ENCODE measurements around the gene MAX.

Gene MAX

GRCh38 chr14:65074449-65075150, 27.7 kb downstream of the MAX start:
- DNase-seq: peak in 1 of 56 donors; percentile 14

DNA sequence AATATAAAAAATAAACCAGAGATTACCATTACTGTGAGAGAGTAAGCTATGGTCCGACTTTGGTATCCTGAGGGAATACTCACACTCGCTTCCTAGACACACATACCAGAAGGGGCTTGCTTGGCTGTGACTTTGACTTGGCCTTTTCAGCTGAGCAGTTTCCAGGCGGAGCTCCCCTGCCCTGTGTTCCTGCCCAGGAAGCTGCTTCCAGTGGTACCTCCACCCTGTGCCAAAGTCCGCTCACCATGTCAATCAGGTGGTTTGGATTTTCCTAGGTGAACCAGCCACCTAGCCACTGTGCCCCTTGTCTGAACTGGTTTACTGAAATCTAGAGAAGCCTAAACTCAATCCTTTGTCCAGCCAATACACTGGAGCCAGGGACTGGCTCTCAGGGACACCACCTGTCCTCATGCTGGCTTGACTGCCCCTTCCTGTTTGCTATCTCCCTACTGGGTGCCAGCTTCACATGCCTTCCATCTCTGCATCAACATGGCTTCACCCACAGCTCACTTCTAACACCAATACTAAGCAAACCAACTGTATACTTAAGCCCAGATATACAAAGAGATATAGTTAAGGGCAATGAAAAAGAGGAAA, 28.6 kb downstream of the MAX start:
- no peak for DNase-seq

DNA sequence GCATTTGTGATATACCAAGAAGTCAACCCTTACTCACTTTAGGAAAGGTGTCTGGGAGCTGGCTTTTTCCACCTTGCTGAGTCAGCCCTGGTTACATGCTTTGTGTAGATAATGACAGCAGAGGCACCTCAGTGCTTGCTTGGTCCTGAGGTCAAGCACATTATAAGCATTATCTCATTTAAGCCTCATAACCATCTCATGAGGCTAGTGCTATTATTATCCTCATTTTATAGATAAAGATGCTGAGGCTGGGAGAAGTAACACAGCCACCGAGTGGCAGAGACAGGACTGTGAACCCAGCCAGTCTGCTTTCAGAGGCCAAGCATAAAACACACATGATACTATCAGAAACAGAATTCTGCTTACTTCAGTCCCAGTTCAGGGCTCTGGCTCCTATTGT, 29.4 kb downstream of the MAX start:
- DNase-seq: no peak

GRCh38 chr14:65072256-65072655, 30.1 kb downstream of the MAX start:
- DNase-seq: no peak

GRCh38 chr14:65071544-65071943, 30.8 kb downstream of the MAX start:
- DNase-seq: no peak

DNA sequence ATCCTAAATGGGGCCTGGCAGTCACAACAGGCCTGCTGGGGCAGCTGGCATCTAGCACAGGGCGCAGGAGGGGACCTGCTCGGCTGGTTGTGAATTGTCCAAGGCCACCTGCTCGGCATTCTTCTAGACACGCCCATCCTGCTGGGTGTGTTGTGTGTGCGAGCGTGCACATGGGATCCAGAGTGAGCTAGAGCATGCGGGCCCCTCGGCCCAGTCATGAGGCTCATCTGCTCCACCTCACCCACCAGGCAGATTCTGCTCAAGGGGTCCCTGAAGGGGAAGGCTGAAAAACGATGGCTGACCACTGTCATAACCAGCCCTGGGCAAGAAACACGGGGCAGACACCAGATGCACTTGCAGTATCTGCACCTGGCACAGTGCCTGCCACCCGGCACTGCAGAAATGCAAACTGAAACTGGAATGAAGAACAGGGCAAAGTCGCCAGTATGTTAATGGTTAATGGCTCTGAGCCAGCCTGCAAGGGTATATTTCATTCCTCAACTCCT, 31.8 kb downstream of the MAX start:
- peak in 1 of 56 donors; percentile 13 for DNase-seq

GRCh38 chr14:65069874-65070413, 32.4 kb downstream of the MAX start:
- no peak for DNase-seq

DNA sequence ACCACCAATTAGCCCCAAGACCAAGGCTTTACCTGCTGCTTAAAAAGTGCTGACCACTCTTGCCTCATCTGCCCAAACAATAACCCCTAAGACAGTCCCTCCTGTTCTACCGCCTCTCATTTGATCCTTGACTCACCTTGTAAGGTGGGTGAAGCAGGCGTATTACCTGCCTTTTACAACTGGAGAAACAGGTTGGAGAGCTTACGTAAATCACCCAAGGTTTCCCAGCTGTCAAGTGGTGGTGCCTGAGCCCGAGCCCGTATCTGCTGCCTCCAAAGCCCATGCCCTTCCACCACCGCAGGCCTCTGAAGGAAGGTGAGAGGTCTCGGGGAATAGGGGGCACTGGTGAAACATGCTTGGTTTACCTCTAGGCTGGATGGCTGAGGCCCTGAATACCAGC, 36.6 kb downstream of the MAX start:
- no peak for DNase-seq

- no peak for DNase-seq
Measured at GRCh38 chr14:65062096-65063075, 39.9 kb downstream of the MAX start.

GRCh38 chr14:65057695-65058094, 44.6 kb downstream of the MAX start:
- no peak for DNase-seq

DNA sequence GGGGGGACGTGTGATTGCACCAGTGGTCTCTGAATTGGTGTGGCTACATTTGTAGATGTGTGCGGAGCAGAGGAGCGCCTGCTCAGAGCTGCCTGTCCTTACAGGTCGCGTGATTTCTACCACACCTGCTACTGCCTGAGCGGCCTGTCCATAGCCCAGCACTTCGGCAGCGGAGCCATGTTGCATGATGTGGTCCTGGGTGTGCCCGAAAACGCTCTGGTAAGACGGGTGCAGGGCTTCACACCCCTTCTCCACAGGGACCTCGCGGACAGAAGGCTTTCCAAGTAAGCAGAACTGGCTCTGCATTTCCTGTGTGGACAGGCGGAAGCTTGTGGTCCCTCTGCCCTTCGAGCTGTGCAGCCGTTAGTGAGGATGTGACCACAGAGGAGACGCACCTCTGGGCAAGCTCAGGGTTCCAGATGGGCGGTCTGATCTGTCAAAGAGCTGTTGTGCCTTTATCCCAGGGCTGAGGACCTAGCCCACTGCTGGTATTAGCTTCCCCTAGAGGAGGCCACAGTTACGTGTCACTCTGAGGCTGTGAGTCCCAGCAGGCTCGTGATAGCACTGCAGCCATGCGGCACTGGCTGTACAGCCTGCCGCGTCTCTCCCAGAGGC, 47.7 kb downstream of the MAX start:
- DNase-seq: peak in 1 of 56 donors; percentile 15

GRCh38 chr14:65053466-65053865, 48.9 kb downstream of the MAX start:
- DNase-seq: no peak

- DNase-seq: no peak
Measured at GRCh38 chr14:65052832-65053231, 49.5 kb downstream of the MAX start.

GRCh38 chr14:65045709-65046108, 56.6 kb downstream of the MAX start:
- DNase-seq: no peak

- no peak for DNase-seq
Measured at GRCh38 chr14:65045006-65045405, 57.3 kb downstream of the MAX start.

GRCh38 chr14:65044596-65044959, 57.7 kb downstream of the MAX start:
- DNase-seq: peak in 17 of 56 donors; percentile 4 to 56 (median 25)

DNA sequence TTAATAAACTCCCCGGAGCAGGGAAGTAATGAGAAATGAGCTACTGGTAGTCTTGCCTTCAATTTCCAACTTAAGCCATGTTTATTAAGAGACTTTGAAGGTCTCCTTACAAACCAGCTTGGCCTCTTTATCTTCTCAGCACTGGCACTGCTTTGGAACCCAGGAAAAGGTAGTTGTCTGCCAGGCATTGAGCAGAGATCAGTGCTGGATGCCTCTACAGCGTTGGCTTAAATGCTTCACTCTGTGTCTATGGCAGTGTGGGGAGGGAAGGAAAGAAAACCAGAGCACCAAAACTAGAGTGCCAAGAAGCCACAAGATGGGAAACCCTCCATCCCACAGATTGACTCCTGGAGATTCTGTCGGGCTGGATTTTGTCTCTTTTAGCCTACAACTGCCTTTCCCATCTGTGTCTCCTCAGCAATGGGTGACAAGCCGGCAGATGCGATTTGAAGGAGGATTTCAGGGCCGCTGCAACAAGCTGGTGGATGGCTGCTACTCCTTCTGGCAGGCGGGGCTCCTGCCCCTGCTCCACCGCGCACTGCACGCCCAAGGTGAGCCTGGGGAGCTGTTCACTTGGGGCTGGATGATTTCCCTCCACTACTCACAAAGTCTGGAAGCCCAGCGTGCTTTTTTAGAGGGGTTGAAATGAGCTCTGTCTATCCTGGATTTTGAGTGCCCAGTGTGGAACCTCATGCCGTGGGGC, 58.3 kb downstream of the MAX start:
- DNase-seq: no peak

GRCh38 chr14:65042731-65043372, 59.5 kb downstream of the MAX start:
- peak in 1 of 56 donors; percentile 15 for DNase-seq

- DNase-seq: no peak
Measured at GRCh38 chr14:65042296-65042695, 60.0 kb downstream of the MAX start.

GRCh38 chr14:65041434-65041915, 60.8 kb downstream of the MAX start:
- DNase-seq: no peak
